GM23338 (cell line): Measurements from ENCODE around the gene OLR1.

ENCODE experiments used
- POLR2AphosphoS5 ChIP-seq: IDR thresholded peaks from 2 replicates; pipeline ENCODE4 v1.6.1; 2016; ENCODE audit warnings: antibody characterized with exemption, low read depth
- STAT1 ChIP-seq: IDR thresholded peaks from one replicate; pipeline ENCODE4 v1.6.1; 2016; ENCODE audit warnings: antibody characterized with exemption; ENCODE audit not compliant: unreplicated experiment
- TF ChIP-seq, protein P1 (sequence below), 2 experiments: fragments of 200-600 bp in 1 of 2; sonication (generic) in 1 of 2; conservative IDR thresholded peaks; 2 replicates each; pipeline versions ENCODE4 v1.5.1 to v1.6.1; 2016 to 2017; ENCODE audit warnings: antibody characterized with exemption in 2 of 2, low read depth in 2 of 2, mild to moderate bottlenecking in 2 of 2, moderate library complexity in 1 of 2
- TF ChIP-seq, protein P2 (sequence below): IDR thresholded peaks from one replicate; pipeline ENCODE4 v1.6.1; 2018; ENCODE audit warnings: antibody characterized with exemption; ENCODE audit not compliant: unreplicated experiment

DNA sequence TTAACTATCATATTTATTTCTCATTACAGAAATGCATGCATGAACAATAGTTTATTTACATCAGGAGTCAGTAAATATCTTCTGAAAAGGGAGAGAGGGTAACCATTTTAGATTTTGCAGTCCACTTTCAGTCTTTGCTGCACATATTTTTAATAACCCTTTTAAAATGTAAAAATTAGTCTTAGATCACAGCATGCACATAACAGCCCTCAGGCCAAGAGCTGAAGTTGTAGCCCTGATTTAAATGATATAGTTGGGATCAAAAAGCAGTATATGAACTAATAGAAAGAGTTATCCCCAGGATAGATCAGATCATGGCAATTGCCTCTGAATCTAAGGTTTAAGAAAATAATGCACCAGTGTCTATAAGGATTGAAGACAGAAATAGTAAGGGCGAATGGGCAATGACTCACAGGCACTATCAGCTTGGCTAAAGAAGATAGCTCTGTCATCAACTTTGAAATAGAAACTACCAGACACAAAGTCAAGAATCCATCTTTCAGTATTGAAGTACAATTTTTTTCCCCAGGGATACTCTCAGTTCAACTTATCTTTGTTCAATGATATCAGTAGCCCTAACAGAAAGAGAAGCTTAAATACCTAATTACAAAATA, 28.8 kb downstream of the OLR1 start:
- TF ChIP-seq, protein P1, sequence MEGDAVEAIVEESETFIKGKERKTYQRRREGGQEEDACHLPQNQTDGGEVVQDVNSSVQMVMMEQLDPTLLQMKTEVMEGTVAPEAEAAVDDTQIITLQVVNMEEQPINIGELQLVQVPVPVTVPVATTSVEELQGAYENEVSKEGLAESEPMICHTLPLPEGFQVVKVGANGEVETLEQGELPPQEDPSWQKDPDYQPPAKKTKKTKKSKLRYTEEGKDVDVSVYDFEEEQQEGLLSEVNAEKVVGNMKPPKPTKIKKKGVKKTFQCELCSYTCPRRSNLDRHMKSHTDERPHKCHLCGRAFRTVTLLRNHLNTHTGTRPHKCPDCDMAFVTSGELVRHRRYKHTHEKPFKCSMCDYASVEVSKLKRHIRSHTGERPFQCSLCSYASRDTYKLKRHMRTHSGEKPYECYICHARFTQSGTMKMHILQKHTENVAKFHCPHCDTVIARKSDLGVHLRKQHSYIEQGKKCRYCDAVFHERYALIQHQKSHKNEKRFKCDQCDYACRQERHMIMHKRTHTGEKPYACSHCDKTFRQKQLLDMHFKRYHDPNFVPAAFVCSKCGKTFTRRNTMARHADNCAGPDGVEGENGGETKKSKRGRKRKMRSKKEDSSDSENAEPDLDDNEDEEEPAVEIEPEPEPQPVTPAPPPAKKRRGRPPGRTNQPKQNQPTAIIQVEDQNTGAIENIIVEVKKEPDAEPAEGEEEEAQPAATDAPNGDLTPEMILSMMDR (conservative IDR thresholded peaks at IDR 0.05; ENCODE audit: low read depth in 2 of 2), result no peak
- TF ChIP-seq POLR2AphosphoS5 (no peak), STAT1 (no peak)
- TF ChIP-seq, protein P2, sequence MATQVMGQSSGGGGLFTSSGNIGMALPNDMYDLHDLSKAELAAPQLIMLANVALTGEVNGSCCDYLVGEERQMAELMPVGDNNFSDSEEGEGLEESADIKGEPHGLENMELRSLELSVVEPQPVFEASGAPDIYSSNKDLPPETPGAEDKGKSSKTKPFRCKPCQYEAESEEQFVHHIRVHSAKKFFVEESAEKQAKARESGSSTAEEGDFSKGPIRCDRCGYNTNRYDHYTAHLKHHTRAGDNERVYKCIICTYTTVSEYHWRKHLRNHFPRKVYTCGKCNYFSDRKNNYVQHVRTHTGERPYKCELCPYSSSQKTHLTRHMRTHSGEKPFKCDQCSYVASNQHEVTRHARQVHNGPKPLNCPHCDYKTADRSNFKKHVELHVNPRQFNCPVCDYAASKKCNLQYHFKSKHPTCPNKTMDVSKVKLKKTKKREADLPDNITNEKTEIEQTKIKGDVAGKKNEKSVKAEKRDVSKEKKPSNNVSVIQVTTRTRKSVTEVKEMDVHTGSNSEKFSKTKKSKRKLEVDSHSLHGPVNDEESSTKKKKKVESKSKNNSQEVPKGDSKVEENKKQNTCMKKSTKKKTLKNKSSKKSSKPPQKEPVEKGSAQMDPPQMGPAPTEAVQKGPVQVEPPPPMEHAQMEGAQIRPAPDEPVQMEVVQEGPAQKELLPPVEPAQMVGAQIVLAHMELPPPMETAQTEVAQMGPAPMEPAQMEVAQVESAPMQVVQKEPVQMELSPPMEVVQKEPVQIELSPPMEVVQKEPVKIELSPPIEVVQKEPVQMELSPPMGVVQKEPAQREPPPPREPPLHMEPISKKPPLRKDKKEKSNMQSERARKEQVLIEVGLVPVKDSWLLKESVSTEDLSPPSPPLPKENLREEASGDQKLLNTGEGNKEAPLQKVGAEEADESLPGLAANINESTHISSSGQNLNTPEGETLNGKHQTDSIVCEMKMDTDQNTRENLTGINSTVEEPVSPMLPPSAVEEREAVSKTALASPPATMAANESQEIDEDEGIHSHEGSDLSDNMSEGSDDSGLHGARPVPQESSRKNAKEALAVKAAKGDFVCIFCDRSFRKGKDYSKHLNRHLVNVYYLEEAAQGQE, result no peak
